ENCODE data around the gene TMEM212. TPM values are rescaled to one million over a fixed set of nuclear protein-coding genes. Genes with fewer than 3 reads are reported as not detected.

The TMEM212 gene
- total and polyA plus RNA-seq, 2 of the 13 experiments (the other 11 are each of a cell fraction or from before 2014, with no cell fraction given): not detected

DNA sequence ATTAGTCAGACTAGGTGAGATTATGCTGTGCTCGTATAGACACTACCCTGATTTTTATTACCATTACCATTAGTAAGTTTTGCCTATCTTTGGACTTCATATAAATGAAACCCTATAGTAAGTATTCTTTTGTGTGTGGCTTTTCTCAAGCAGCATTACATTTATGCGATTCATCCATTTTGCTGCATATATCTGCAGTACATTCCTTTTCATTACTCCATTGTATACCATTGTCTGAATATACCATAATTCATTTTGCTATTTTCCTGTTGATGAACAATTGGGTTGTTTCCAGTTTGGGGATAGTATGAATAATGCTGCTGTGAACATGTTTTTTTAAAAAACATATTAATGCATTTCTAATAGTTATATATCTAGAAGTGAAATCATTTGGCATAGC, 45.3 kb downstream of the TMEM212 start:
- WGBS (ENCODE audit: low lambda C conversion rate): 94% methylated on average over 2 of the region's 2 CpGs
- intact Hi-C loops (cut with micrococcal nuclease; ENCODE audit: unreplicated experiment) (no loop called here), in situ Hi-C loops (cut with HindIII; ENCODE audit: extremely low pct_ligation_motif_present, low pct_unique_long_range_greater_than_20kb) (no loop called here)
- Histone ChIP-seq H2AFZ (ENCODE audit: low read length) (no peak overlapping the region), H3K9ac (ENCODE audit: insufficient read depth, low read depth, low read length) (no peak overlapping the region), H3K9me3 (ENCODE audit: low read length) (peaks cover 12% of the 10 kb centered on the region; the same call in 1 of the 2 replicates), H3K36me3 (replicated peaks in 1 of 2; ENCODE audit: control insufficient read depth in 1 of 2, insufficient read depth in 2 of 2, low read length in 2 of 2) (no peaks in the 10 kb centered on the region; a peak in 1 of 5 replicates), H3K79me2 (ENCODE audit: insufficient read depth, low read length) (no peaks in the 10 kb centered on the region), H3K4me3 (replicated peaks in 1 of 3; ENCODE audit: insufficient read depth in 1 of 3, low read depth in 2 of 3, low read length in 3 of 3) (no peak overlapping the region), H3K27me3 (ENCODE audit: control insufficient read depth in 1 of 2, insufficient read depth in 2 of 2, low read length in 2 of 2) (no peaks in the 10 kb centered on the region), H3K4me1 (ENCODE audit: insufficient read depth, low read length) (peaks cover 28% of the 10 kb centered on the region), H3K27ac (ENCODE audit: extremely low read length, insufficient read depth, low read length) (no peak overlapping the region), H3K4me2 (ENCODE audit: low read depth, low read length) (no peak overlapping the region), H4K20me1 (ENCODE audit: insufficient read depth, low read length) (no peaks in the 10 kb centered on the region)
- DNase-seq (ENCODE audit: low spot score): no peak
- no TSS peak for BruUV-seq (replicated peaks)
- FAIRE-seq: no peak
- no peak for ATAC-seq
- ChIA-PET POLR2A (no interaction called here), CTCF (ENCODE audit: low intra/inter-chr PET ratio, low total read pairs) (no interaction called here)
- TF ChIP-seq KDM2A (CRISPR knock-in tag; IDR thresholded peaks at IDR 0.05; ENCODE audit: borderline replicate concordance, low read depth) (no peak), ZBTB3 (CRISPR knock-in tag; IDR thresholded peaks at IDR 0.05; ENCODE audit: borderline replicate concordance, low read depth) (no peak), BRD4 (CRISPR knock-in tag; IDR thresholded peaks at IDR 0.05) (no peak), FOXA1 (IDR thresholded peaks at IDR 0.05) (no peak), FOXA1 (CRISPR knock-in tag; IDR thresholded peaks at IDR 0.05) (no peak), RFX5 (IDR thresholded peaks at IDR 0.05; ENCODE audit: low read depth, low read length) (no peak), MAF1 (CRISPR knock-in tag; IDR thresholded peaks at IDR 0.05; ENCODE audit: borderline replicate concordance) (no peak), KLF9 (CRISPR knock-in tag; IDR thresholded peaks at IDR 0.05; ENCODE audit: low read depth) (no peak), ETV5 (CRISPR knock-in tag; IDR thresholded peaks at IDR 0.05; ENCODE audit: borderline replicate concordance) (no peak), NKX3-1 (CRISPR knock-in tag; IDR thresholded peaks at IDR 0.05) (no peak), NFKBIZ (CRISPR knock-in tag; IDR thresholded peaks at IDR 0.05) (no peak), CHD2 (IDR thresholded peaks at IDR 0.05; ENCODE audit: low read depth, low read length) (no peak)
- TF ChIP-seq, protein P1, sequence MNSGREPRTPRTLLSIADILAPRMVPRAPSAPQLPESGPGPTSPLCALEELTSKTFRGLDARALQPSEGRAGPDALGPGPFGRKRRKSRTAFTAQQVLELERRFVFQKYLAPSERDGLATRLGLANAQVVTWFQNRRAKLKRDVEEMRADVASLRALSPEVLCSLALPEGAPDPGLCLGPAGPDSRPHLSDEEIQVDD (CRISPR knock-in tag; IDR thresholded peaks at IDR 0.05; ENCODE audit: borderline replicate concordance): no peak

All from HepG2 (cell line).